NCI-H2227 treated with DMSO at 0.1 percent for 48 hours (cell line): ENCODE data around the gene MUTYH.

Experiments used
- DNase-seq: peaks from one replicate; lab custom pipeline; 2025; lab: John Stamatoyannopoulos, UW

The MUTYH gene

GRCh38 chr1:45348966-45349677 is 8.9 kb upstream of the MUTYH start:
- DNase-seq: no peak

- no peak for DNase-seq
Observed at GRCh38 chr1:45348609-45348965, 8.3 kb upstream of the MUTYH start.

GRCh38 chr1:45348020-45348419 is 7.8 kb upstream of the MUTYH start:
- no peak for DNase-seq

- no peak for DNase-seq
Observed at GRCh38 chr1:45346473-45346872, 6.2 kb upstream of the MUTYH start.

GRCh38 chr1:45345014-45345413 is 4.8 kb upstream of the MUTYH start:
- no peak for DNase-seq

GRCh38 chr1:45344499-45344898 is 4.3 kb upstream of the MUTYH start:
- no peak for DNase-seq

GRCh38 chr1:45340816-45341466 is 701 bp upstream of the MUTYH start:
- DNase-seq: no peak

- no peak for DNase-seq
Observed at GRCh38 chr1:45337630-45338325, 2.5 kb downstream of the MUTYH start.

- no peak for DNase-seq
Observed at GRCh38 chr1:45335855-45336324, 4.3 kb downstream of the MUTYH start.

GRCh38 chr1:45334308-45335245 is 5.7 kb downstream of the MUTYH start:
- no peak for DNase-seq

GRCh38 chr1:45332346-45332720 is 7.9 kb downstream of the MUTYH start:
- DNase-seq: no peak

- DNase-seq: no peak
Observed at GRCh38 chr1:45331436-45332345, 8.5 kb downstream of the MUTYH start.

GRCh38 chr1:45329445-45329844 is 10.8 kb downstream of the MUTYH start:
- no peak for DNase-seq

- no peak for DNase-seq
Observed at GRCh38 chr1:45328680-45329079, 11.6 kb downstream of the MUTYH start.

- no peak for DNase-seq
Observed at GRCh38 chr1:45327644-45328515, 12.4 kb downstream of the MUTYH start.

- DNase-seq: no peak
Observed at GRCh38 chr1:45326627-45327623, 13.3 kb downstream of the MUTYH start, which contains the start of gene HPDL. Gene HPDL, plus strand, starts transcription at chr1:45326895. Its CDS starts 254 bp downstream, at chr1:45327149.

GRCh38 chr1:45325851-45326506 is 14.3 kb downstream of the MUTYH start:
- no peak for DNase-seq

- no peak for DNase-seq
Observed at GRCh38 chr1:45322486-45323040, 17.7 kb downstream of the MUTYH start.
